Measurements from ENCODE around the gene DHX8.

DHX8 gene

DNA sequence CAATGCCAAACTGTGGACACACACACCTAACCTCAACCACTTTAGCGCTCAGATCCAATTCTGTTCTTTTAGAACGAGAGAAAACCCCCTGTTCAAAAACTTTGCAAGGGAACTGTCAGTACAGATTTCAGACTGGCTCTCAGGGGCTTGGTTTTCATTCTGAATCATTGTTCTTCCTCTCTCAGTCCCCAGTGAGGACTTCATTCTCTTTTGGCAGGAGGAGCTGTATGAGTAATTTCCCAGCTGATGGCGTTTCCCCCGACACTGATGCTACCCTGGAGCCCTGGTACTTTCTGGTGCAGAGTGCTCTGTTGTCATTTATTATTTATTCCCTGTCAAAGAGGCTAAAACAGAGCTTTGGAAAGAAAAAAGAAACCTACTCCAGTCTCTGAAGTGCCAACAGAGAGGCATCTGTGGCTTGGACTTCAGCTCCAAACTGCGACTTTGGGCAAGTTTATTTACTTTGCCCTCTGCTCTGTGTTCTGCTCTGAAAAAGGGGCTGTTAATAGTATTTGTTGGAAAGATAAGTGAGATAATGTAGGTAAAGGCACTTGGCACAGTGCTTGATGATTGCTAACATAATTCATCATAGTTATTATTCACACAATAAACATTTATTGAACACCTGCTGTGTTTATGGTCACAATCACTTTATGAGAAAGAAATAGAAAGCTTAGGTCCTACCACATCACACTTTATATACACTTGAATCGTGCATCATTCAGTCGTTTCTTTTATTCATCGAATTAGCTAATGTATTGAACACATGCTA, 34.0 kb downstream of the DHX8 start:
- in situ Hi-C loops (cut with MboI; ENCODE audit: low sequenced_read_pairs), result no loop called here

DNA sequence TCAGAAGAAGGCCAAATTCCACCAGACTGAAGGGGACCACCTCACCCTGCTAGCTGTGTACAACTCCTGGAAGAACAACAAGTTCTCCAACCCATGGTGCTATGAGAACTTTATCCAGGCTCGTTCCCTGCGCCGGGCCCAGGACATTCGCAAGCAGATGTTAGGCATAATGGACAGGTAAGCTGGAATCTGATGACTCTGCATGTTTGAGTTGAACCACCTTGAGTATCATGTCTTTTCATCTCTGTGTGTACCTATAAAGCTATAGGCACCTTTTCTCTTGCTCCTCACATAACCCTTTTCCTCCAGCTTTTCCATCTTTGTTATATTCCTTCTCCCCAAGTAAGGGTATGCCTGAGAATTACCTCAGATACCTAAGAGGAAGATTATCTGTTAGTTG, 37.6 kb downstream of the DHX8 start:
- in situ Hi-C loops (cut with MboI; ENCODE audit: low sequenced_read_pairs), result no loop called here

DNA sequence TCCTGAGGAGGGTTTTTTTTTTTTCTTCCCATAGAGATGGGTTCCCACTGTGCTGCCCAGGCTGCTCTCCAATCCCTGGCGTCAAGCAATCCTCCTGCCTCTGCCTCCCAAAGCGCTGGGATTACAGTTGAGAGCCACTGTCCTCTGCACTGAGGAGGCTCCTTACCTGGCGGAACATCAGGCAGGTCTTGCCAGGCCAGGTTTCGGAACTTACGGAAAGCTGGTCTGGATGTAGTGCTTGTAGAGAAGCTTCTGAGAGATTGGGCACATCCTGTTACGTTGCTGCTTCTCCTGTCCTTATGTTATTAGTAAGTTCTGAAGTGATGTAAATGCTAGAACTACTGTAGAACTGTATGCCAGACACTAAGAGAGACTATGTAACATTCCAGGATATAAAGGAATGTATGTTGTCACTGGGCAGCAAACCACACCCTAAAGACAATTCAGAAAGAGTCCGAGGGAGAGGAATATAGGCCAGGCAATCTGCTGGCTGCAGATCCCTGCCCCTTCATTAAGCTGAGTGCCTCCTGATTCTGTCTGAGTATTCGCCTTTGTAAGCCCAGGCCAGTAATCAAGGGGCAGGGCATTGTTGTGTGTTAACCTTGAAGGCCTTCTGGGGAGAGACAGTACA, 41.3 kb downstream of the DHX8 start:
- in situ Hi-C loops (cut with MboI; ENCODE audit: low sequenced_read_pairs), result no loop called here

DNA sequence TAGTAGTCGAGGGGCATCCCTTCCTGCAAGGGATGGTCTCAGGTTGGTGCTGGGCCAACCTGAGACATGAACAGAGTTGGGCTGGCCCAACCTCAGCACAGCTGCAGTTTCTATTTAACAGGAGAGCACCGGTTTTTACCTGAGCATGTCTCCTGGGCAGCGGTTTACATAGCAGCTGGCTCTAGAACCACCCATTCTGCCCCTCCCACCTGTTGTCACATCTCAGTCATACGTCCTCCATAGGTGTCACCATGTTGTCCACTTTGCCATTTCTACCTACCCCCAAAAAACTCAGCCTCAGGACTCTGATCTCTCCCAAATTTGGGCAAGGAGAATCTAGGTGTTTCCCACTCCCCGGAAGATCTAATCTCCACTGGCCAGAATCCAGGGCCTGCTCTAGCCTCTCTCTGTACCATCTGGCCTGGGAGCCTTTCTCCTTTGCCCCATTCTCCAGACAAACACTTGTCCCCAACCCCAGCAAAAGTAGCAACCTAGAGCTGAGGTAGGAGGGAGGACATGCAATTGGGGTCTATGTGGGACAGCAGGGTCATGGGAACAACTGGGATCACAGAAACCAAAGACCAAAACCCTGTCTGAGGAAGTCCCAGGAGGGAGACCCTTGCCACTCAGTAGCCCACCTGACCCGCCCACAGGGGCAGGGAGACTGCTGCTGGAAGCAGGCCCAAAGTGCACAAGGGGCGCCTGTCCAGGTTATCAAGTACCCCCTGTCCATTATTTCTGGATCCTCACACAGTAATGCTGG, 43.3 kb downstream of the DHX8 start:
- in situ Hi-C loops (cut with MboI; ENCODE audit: low sequenced_read_pairs), result no loop called here

DNA sequence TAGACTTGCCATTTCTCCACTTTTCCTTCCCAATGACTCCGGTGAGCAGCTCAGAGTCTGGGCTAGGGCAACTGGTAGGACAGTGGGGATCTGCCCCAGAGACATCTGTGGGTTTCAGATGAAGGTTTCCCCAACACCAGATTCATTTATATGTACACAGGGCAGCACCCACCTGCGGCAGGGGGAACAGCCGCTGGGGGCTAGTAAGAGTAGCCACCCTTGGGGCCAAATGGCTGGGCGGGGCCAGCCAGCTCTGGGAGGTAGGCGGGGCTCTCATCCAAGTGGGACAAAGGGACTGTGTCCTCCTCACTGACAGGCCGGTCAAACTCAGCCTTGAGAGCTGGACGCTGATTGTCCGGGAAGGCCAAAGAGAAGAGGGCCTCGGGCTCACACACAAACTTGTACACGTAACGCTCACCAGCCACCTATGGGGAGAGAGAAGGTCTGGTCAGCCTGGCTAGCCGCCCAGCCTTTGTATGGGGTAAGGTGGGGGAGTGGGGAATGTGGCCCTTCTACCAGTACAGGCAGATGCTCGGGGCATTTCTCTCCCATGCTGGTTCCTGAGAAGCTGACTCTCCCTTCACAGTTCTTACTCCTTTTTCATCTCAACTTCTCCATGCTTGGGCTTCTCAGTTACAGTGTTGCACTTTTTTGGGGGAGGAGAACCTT, 44.7 kb downstream of the DHX8 start:
- in situ Hi-C loops (cut with MboI; ENCODE audit: low sequenced_read_pairs), result no loop called here

DNA sequence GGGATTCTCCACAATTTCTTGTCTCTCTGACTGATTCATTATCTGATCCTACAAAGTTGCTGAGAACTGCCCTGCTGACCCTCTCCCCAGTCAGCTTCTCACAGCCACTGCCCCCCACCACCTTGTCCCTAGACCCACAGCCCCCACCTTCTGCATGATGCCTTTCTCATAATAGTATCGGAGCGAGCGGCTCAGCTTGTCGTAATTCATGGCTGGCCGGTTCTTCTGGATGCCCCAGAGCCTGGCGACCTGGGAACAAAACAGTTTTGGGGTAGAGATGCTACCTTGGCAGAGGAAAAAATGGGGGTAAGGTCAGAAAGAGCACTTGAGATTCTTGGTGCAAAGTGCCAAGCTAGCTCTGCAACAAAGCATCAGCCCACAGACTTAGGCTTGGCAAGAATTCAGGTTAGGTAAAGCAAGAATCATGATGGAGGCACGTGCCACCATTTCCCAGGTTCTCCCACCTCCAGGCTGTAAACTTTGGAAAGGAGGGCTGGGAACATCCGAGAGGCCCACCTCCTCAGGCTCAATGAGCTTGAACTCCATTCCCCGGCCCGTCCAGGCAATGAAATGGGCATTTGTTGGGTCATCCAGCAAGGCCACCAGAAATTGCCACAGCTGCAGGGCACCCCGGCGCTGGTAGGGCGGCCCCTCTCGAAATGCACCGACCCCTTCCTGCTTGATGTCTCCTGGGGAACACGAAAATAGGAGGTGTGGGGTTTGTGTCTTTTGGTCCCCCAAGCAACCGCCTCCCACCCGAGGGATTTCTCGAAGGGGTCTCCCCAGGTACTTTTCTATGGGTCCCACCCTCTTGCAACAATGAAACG, 45.4 kb downstream of the DHX8 start:
- in situ Hi-C loops (cut with MboI; ENCODE audit: low sequenced_read_pairs), result no loop called here

DNA sequence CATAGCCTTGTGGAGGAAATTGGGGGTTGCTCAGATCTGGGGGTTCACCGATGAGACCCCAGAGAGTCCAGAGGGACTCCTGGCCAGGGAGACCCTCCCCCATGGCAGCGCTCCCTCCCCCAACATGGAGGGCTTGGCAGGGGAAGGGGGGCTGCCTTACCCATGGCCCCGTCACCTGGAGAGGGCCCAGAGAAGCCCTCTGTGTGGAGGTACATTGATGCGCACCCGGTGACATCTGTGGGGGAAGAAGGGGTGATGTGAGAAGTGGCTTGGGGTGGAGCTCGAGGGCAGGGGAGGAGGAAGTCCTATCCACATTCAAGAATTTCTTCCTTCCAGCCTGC, 46.1 kb downstream of the DHX8 start:
- in situ Hi-C loops (cut with MboI; ENCODE audit: low sequenced_read_pairs), result no loop called here

DNA sequence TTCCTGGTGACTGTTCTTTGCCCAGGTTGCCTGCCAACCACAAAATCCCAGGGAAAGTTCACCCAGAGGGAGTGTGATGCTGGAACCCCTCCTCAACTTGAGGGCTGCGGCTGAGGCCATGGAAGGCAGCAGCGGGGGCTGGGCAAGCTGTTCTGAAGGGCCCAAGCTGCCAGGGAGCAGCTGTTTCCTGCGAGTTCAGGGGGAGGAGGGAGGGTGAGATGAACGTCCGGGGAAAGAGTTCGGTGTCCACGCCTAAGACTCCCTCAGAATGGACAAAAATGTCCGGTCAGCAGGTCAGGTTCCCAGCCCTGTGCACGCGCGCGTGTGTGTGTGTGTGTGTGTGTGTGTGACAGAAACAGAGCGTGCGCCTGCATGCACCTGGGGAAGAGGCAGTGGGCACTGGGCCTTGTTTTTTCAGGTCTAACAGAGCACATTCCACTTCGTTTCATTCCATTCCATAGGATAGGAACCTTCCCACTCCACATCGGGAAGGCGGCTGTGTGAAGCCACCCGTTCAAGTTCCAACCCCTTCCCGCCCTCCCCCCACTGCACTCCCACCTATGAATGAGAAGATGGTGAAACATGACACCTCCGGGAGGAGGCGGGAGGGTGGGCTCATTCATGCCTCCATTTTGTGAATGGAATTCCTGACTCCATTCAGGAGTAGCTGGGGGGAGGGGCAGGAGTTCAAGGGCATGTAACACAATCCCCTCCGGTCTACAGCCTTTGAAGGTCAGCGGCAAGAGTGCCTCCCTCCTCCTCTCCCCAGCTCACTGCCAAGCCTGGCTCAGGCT, 46.7 kb downstream of the DHX8 start:
- in situ Hi-C loops (cut with MboI; ENCODE audit: low sequenced_read_pairs), result no loop called here

DNA sequence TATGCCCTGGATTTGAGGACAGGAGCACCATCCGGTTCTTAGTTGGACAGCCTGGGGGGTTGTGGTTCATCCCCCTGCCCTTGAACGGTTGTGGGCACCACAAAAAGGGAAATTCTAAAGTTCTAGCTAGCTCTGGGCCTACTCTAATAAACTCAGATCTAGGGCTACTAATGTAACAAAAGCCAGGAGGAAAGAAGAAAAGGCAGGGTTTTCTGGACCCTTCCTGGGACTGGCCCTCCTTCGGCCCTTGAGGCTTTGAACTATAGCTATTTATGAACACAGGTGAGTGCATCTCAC, 47.3 kb downstream of the DHX8 start:
- in situ Hi-C loops (cut with MboI; ENCODE audit: low sequenced_read_pairs), result no loop called here

DNA sequence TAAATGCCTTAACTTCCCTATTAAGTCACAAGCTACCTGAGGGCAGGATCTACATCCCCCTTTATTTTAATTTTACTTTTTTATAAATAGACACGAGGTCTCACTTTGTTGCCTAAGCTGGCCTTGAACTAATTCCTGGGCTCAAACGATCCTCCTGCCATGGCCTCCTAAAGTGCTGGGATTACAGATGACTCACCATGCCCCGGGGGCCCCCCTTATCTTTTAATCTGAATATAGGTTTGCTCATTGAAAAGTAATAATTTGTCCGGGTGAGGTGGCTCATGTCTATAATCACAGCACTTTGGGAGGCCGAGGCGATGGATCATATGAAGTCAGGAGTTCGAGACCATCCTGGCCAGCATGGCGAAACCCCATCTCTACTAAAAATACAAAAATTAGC, 48.2 kb downstream of the DHX8 start:
- in situ Hi-C loops (cut with MboI; ENCODE audit: low sequenced_read_pairs), result no loop called here

DNA sequence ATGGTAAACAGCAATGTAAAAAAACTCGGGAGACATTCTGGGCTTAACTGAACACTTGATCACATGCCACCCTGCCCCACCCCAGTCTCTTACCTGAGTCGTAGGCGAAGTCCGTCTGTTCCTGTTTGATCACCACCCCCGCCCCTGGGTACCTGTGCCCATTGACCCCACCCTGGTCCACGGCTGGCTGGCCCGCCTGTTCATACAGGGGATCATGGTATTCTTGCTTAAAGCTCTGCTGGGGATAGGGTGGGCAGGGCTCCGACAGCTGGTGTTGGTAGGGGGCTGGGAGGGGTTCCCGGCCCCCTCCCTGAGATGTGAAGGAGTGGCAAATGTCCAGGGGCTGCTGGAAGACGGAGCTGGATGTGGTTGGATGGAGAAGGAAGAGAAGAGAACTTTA, 48.8 kb downstream of the DHX8 start:
- in situ Hi-C loops (cut with MboI; ENCODE audit: low sequenced_read_pairs), result no loop called here

DNA sequence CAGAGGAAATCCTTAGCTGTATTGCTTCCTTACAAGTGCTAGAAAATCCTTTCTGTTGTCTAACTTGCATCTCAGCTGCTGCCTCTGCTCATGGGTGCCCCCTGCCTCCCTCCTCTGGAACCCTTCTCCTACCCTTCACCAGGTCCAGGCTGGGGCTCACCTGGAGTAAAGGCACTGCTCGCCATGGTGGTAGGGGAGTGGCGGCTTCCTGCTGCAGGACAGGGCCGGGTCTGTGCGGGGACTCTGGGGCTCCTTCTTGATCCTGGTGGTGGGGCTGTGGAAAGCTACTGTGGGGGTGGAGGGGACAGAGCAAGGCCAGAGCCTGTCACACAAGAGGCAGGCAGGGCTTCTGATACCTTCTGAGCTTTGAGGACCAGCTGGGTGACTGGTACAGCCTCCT, 49.9 kb downstream of the DHX8 start:
- in situ Hi-C loops (cut with MboI; ENCODE audit: low sequenced_read_pairs), result no loop called here

DNA sequence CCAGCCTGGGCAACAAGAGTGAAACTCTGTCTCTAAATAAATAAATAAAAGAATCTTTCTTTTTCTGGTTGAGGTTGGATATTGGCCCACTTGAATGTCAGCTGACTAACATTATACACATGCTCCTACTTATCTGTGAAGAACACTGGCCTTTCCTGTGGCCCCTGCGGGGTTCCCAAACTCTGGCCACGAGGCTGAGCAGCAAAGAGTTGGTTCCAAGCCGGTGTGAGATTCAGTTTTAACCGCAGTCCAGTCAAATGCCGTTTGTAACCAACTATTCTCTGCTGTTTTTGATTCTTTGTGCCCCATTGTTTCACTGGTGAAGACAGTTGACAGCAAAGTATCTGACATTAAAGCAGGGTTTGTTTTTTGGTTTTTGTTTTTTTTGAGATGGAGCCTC, 51.1 kb downstream of the DHX8 start:
- in situ Hi-C loops (cut with MboI; ENCODE audit: low sequenced_read_pairs), result no loop called here

DNA sequence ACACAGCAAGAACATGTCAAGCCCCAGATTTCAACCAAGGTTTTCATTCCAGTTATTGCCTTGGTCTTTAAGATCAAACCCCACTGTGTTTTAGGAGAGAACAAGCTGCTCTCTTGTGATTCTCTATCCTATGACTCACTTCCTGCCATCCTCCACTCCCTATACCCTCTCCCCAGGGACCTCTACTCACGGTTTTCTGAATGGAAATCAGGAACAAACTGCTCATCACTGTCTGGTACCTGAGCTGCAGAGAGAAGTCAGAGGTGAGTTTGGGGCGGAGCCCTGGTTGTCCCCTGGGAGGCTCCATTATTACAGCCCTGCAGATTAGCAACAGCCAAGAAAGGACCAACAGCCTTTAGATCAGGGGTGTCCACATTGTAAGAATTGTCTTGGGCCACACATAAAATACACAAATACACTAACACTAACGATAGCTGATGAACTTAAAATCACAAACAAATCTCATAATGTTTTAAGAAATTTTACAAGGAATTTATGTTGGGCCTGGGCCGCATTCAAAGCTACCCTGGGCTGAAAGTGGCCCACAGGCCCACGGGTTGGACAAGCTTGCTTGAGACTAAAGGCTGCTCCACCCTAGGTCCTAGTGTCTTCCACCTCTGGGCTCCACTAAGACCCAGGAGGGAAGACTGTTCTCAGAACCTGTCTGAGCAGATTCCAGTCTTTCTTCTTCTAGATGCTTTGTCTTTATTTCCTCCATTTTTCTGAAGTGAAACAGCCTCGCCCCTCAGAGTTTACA, 52.6 kb downstream of the DHX8 start:
- in situ Hi-C loops (cut with MboI; ENCODE audit: low sequenced_read_pairs), result no loop called here

DNA sequence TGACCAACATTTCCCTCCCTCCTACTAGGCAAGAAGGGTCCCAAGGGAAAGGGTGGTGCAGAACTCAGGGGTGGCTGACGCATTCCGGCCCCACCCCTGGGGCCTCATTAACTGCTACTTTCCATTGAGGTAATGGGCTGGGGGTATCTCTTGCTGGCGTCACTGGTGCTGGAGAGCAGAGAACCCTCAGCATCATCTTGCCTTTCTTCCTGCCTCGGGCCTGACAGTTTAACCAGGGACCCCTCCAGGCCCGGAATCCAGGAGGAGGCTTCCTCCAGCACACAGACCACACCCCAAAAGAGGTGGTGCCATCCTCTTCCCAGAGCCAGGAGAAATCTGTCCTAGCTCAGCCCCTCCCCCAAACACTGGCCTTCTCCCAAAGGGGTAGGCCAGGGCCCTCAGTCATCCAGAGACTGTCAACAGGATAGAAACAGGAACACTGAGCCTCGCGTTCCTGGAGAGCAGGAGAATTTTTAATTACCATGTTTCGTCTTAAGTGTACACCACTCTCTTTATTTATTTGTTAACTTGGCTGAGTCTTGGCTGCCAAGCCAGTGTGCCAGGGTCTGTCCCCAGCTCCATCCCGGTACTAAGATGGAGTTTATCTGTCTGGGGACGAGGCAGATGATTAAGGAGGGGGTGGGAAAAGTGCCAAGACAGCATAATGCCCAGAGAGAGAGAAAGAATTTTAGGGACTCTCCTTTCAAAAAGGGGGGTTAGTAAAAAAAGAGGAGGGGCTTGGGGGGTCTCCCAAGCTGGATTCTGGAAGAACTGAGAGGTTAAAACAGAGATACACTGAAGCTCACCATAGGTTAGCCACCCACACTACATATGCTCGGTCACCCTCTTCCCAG, 57.3 kb downstream of the DHX8 start:
- in situ Hi-C loops (cut with MboI; ENCODE audit: low sequenced_read_pairs), result no loop called here

DNA sequence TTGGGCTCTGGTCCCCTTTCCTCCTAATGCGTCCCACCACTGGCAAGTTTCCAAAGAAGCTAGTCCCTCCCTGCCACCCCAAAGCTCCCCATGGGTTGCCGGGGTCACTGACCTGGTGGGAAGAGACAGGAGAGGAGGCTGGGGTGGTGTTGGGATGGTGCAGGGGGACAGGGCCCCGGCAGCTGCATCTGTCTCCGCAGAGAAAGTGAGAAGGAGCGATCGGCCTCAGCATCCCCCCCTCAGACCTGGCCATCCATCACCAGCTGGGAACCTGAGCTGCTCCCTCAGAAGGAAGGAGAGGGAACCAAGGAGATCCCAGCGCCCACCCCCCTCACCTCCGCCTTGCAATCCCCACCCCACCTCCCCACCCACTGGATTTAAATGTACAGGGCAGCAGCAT, 59.1 kb downstream of the DHX8 start:
- in situ Hi-C loops (cut with MboI; ENCODE audit: low sequenced_read_pairs), result no loop called here

DNA sequence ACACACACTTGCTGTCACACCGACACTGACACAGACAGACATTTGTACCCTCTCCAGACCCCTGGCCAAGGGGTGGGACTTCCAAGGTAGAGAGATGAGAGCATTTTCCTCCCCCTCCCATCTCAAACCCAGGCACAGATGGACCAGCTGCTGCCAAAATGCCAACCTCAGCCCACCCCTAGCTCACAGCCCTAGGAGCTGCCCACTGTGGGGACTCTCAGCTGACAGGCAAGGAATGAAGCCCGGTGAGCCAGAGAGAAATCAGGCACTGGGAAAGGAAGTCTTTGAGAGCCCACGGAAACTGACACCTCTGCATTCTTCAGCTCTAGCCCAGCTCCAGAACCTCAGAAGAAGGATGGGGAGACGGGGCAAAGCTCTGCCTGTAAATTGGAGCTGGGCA, 59.5 kb downstream of the DHX8 start:
- in situ Hi-C loops (cut with MboI; ENCODE audit: low sequenced_read_pairs), result no loop called here

DNA sequence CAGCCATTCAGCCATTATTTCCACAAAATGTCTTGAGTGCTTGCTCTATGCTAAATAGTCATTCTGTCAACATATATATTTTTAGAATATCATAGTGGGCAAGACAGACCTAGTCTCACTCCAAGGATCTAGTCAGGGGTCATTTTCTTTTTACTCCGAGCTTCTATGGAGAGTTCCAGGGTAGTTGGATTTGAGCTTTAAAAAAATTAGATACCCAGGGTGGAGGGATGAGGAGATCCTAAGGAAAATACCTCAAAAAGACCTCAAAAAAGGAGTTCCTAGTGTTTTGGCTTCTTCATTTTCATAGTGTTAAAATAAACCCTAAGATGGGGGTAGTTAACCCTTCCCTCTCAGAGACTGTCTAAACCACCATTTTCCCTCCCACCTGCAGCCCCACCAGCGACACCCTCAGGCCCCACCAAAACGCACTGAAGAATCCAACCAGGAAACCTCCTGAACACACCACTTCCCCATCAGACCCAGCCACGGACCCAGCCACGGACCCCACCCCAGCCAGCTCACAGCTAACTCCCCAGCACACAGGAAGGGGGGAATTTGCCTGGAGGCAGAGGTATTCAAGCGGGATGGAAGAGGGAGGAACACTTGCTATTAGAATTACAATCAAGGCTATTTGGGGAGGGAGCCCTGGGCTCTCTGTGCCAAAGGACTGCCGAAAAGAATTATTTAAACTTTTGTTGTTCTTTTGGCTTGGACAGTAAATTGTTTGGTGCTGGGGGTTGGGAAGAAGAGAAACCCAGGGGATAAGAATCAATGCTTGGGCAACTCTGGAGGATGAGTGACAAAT, 60.2 kb downstream of the DHX8 start:
- in situ Hi-C loops (cut with MboI; ENCODE audit: low sequenced_read_pairs), result no loop called here
